GM12878 (cell line): ENCODE results near the gene HMGN3. TPM values are rescaled to one million over a fixed set of nuclear protein-coding genes. Genes with fewer than 3 reads are reported as not detected.

Experiments
- CEBPB ChIP-seq, 2 experiments: fragments of 150-350 bp in 1 of 2; IDR thresholded peaks; 2 replicates each; pipeline ENCODE4 v1.6.1; 2012 to 2014; ENCODE audit warnings: low read depth in 2 of 2, low read length in 2 of 2, borderline replicate concordance in 1 of 2, inconsistent platforms in 1 of 2
- MEF2A ChIP-seq: IDR thresholded peaks from 2 replicates; pipeline ENCODE4 v1.6.1; 2011; ENCODE audit warnings: low read depth, mild to moderate bottlenecking, low read length, moderate library complexity; ENCODE audit not compliant: insufficient read depth
- MYC ChIP-seq: IDR thresholded peaks from 2 replicates; pipeline ENCODE4 v1.6.1; 2011; ENCODE audit warnings: mild to moderate bottlenecking, low read length, moderate library complexity, inconsistent platforms; ENCODE audit not compliant: insufficient read depth, insufficient replicate concordance, insufficient read length, severe bottlenecking
- NR2F1 ChIP-seq: fragments of 450-650 bp; conservative IDR thresholded peaks from 2 replicates; pipeline ENCODE4 v1.6.1; 2017; ENCODE audit warnings: mild to moderate bottlenecking
- RFX5 ChIP-seq: IDR thresholded peaks from 2 replicates; pipeline ENCODE4 v1.6.1; 2011; ENCODE audit warnings: low read depth, low read length, improper control_type of control experiment
- SMAD5 ChIP-seq: IDR thresholded peaks from 2 replicates; pipeline ENCODE4 v1.6.1; 2016; ENCODE audit warnings: antibody characterized with exemption, low read depth
- SREBF2 ChIP-seq: IDR thresholded peaks from 2 replicates; pipeline ENCODE4 v1.6.1; 2012; ENCODE audit warnings: mild to moderate bottlenecking, low read length
- TAF1 ChIP-seq: IDR thresholded peaks from 2 replicates; pipeline ENCODE4 v1.6.1; 2011; ENCODE audit warnings: mild to moderate bottlenecking, low read depth, low read length, borderline replicate concordance
- TARDBP ChIP-seq: IDR thresholded peaks from 2 replicates; pipeline ENCODE4 v1.6.1; 2016; ENCODE audit warnings: borderline replicate concordance
- TCF7 ChIP-seq: IDR thresholded peaks from 2 replicates; pipeline ENCODE4 v1.6.1; 2014; ENCODE audit warnings: antibody characterized with exemption, borderline replicate concordance
- polyA plus RNA-seq, 11 experiments: library from polyadenylated mRNA; depleted of rRNA in 4 of 11; unstranded in 6 of 11; stranded (reverse) in 5 of 11; fragments of >200 nt; fragmentation: Nextera tagmentation in 4 of 11; fragmentation: Illumina TruSeq in 1 of 11; extraction: Ambion mirVana in 4 of 11; extraction: Trizol in 1 of 11; gene quantifications; 1 replicate in 1 of 11; 2 replicates in 10 of 11; pipeline versions ENCODE4 v1.2.1 to v1.2.3, GENCODE V29; 2011 to 2016; ENCODE audit warnings: inconsistent platforms in 2 of 11, missing spikeins in 2 of 11, low read depth in 1 of 11
- total RNA-seq, 4 experiments: library from RNA; depleted of rRNA in 3 of 4; stranded (reverse); fragments of >200 nt in 3 of 4; fragmentation: Illumina TruSeq in 1 of 4; extraction: Trizol in 1 of 4; gene quantifications; 2 replicates each; pipeline versions ENCODE4 v1.2.1 to v1.2.3, GENCODE V29; 2013 to 2021
- TF ChIP-seq, protein P1 (sequence below): IDR thresholded peaks from 2 replicates; pipeline ENCODE4 v1.6.1; 2012; ENCODE audit warnings: low read depth, low read length, improper control_type of control experiment
- TF ChIP-seq, protein P2 (sequence below): IDR thresholded peaks from 2 replicates; pipeline ENCODE4 v1.6.1; 2012; ENCODE audit warnings: low read depth, low read length, improper control_type of control experiment

The HMGN3 gene
- total and polyA plus RNA-seq, 10 of the 15 experiments (the other 5 are each of a cell fraction or from before 2014, with no cell fraction given): 115 to 496 (median 262) TPM

- TF ChIP-seq, protein P1, sequence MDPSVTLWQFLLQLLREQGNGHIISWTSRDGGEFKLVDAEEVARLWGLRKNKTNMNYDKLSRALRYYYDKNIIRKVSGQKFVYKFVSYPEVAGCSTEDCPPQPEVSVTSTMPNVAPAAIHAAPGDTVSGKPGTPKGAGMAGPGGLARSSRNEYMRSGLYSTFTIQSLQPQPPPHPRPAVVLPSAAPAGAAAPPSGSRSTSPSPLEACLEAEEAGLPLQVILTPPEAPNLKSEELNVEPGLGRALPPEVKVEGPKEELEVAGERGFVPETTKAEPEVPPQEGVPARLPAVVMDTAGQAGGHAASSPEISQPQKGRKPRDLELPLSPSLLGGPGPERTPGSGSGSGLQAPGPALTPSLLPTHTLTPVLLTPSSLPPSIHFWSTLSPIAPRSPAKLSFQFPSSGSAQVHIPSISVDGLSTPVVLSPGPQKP: no peak
- TF ChIP-seq NR2F1: no peak
- no peak for TF ChIP-seq MYC
- TF ChIP-seq TARDBP: no peak
- TF ChIP-seq, protein P2, sequence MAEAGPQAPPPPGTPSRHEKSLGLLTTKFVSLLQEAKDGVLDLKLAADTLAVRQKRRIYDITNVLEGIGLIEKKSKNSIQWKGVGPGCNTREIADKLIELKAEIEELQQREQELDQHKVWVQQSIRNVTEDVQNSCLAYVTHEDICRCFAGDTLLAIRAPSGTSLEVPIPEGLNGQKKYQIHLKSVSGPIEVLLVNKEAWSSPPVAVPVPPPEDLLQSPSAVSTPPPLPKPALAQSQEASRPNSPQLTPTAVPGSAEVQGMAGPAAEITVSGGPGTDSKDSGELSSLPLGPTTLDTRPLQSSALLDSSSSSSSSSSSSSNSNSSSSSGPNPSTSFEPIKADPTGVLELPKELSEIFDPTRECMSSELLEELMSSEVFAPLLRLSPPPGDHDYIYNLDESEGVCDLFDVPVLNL: no peak
- TF ChIP-seq TCF7: no peak
- no peak for TF ChIP-seq TAF1
- no peak for TF ChIP-seq CEBPB (IDR thresholded peaks at IDR 0.05; ENCODE audit: borderline replicate concordance in 1 of 2, low read depth in 2 of 2, low read length in 2 of 2)
- no peak for TF ChIP-seq SREBF2
- no peak for TF ChIP-seq RFX5
- no peak for TF ChIP-seq SMAD5
- TF ChIP-seq MEF2A: no peak
Measured at GRCh38 chr6:79223611-79224404, 10.7 kb downstream of the HMGN3 start (continued).
